GF-D8 (cell line): ENCODE data around the gene GGA2.
"Not testable (repeated sequence)": the region's sequence is repeated elsewhere in the genome, so short reads cannot be mapped to it uniquely, and the experiment has no call there.

Source experiments
- DNase-seq: peaks from one replicate; lab custom pipeline; 2025; lab: John Stamatoyannopoulos, UW

The GGA2 gene

DNA sequence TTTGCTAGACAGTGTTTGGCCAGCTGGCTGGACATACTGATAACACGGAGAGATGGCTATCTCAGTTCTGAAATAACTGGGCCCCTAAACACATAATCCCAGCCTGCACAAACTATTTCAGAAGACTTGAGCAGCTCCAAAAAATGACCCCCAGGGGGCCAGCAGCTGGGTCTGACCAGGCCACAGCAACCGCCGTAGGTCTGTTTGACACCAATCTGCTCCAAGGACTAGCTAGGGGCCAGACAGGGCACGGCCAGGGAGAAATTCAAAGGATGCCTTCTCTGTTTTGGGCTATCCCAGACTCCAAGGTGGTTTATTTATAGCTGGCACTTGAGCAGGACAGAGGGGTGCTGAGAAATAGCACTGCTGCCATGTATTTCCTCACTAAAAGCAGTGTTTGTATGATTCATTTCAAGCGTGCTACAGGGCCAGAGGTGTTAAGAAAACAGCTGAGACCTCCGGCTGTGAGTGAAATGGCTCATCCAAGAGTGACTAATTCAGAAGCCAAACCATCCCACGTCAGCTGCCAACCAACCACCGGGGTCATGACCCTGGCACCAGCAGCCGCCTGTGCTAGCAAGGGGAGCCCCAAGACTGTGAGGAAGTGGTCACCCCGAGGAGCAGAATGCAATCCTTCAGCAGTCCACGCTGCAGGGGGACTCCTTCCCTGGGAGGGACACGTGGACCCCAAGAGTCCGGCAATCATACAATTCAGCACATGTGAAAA is 5.7 kb downstream of the GGA2 start:
- peak; percentile 56 for DNase-seq

DNA sequence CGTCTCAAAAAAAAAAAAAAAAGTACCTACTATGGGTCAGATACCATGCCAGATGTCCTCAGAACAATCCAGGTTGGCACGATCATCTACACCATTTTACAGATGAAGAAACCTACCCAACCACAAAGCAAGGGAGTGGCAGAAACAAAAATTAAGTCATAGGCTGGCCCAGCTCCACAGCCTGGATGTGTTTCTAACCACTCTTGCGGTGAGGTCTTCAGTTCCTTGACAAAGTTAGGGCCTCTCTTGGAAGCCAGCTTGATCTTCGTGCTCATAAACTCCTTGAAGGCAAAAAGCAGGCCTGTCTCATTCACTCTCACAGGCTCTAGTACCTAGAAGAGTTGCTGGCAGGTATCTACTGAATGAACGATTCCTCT is 6.2 kb downstream of the GGA2 start:
- peak; percentile 74 for DNase-seq

DNA sequence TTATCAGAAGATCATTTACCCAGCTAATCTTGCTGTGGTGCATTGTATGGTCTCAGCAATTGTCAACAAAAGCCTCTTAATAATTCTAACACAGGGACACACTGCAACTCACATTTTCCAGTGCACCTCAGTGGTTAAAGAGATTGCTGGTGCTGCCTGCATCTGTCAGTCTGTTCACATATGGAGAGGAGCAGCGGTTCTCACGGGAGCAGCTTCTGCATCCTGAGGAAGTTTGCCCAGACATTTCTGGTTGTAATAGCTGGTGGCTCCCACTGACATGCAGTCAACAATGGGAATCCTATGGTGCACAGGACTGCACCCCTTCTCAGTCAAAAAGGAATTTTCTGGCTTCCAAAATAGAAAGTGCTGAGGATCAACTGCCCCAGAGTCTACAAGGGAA is 7.8 kb downstream of the GGA2 start:
- no peak for DNase-seq

DNA sequence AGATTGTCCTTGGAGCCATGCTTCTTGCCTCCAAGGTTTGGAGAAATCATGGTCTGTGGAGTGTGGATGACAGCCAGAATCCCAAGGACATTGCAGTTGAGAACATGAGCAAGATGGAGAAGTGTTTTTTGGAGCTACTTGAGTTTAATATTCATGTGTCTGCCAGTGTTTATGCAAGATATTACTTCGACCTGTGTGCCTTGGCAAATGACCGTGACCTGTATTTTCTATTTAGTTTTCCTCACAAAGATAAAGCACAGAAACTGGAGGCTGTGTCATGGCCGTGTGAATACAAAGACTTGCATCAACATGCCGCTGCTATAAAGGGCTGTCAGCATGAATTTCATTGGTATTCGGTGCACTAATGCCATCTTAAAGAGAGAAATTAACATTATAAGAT is 9.0 kb downstream of the GGA2 start:
- DNase-seq: no peak

DNA sequence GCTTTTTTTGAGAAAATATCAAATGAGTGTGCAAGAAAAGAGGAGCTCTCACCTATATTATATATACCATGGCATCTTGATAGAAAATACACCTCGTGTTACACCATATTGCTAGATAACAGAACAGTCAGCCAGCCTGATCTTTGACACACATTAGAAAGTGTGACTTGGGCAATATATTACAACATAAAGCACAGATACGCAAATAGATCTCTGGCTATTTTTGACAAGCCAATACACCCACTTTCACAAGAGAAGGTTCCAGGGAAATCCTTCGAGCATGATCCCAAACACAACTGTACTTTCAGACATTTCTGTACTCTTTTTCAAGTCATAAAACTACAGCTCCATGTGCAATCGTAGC is 9.4 kb downstream of the GGA2 start:
- no peak for DNase-seq

DNA sequence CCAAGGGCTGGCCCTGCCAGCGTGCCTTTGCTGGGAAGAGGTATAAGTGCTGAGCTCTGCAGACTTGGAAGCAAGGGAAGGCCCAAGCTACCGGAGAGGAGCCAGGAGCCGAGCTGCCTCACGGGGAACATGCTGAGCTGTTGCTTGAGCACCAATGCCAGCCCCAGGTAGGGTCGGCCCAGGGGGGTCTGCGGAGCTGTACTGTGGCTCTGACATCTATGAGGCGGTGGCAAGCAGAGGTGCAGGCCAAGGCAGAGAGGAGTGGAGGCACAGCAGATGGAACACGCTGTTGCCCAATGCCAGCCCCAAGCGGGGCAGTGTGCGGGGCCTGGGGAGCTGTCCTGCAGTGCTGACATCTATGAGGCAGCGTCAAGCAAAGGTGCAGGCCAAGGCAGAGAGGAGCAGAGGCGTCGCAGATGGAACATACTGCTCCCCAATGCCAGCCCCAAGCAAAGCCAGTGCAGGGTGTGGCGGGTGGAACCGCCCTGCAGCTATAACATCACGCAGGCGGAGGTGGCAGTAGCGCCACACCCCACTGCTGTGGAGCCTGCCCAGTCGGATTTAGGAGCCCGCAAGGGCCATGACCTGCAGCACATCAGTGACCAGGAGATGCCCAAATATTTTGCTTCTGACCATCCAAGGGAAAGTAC is 10.0 kb downstream of the GGA2 start:
- no peak for DNase-seq

DNA sequence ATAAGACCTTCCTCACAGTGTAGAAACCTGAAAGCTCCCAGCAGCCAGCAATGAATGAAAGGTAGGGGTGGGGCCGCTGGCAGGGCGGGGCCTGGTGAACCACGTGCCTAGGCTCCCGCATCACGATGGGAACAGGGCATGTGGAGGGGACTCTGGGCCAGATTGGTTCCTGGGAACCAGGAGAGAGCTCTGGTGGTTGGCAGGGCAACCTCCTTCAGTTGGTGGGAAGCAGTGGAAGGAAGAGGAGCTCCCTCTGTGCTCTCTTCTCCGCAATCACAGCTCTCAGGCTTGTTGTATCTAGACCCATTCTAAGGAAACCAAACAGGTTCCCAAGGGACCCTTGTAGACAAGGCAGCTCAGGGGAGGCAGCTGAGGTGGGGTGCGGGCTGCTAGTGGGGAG is 10.5 kb downstream of the GGA2 start:
- no peak for DNase-seq

DNA sequence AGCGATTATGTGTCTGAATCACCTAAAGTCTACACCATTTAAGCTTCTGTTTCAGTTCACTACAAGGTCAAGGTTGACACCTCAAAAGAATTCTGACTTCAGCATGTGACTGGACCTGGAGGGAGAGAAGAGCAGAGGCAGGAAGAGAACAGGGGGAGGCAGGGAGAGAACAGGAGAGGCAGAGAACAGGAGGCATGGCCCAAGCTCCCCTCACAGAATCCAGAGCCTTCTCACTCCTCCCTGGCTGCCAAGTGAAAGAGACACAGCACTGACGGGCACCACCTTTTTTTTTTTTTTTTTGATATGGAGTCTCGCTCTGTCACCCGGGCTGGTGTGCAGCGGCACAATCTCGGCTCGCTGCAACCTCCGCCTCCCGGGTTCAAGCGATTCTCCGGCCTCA is 11.4 kb downstream of the GGA2 start:
- DNase-seq: no peak

DNA sequence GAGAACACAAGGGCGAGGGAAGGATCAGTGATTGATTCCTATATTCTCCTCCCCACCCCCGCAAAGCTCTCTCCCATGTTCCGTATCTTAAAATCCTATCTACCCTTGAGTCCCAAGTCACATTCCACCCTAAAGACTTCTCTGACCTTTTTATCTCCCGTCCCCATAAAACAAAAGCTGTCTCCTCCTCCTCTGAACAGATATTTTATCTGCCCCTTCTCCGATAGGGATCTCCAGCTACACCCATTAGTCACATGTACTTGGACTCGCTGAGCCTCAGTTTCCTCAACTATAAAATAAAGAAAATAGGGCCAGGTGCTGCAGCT is 12.8 kb downstream of the GGA2 start:
- DNase-seq: no peak

DNA sequence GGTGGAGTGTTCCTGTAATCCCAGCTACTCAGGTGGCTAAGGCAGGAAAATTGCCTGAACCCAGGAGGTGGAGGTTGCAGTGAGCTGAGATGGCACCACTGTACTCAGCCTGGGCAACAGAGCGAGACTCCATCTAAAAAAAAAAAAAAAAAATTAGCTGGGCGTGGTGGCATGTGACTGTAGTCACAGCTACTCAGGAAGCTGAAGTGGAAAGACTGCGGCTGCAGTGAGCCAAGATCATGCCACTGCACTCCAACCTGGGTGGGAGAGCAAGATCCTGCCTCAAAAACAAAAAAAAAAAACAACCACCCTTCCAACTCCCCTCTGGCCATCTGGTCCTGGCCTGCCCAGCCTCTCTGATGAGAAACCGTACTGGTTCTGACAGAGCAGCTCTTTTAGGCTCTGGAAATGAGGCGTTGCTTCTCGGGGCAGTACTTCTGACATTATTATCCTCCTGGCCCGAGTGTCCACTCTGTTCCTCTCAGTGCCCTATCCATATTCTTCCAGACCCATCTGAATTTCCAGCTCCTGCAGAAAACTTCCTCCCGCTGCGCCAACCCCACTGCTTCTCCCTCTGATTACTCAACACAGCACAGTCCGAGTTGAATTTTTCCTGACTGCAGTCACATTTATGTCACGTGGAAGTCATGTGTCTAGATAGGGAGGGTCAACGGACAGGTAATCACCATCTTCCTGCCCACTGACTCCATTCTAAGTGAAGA is 13.3 kb downstream of the GGA2 start:
- DNase-seq: no peak

DNA sequence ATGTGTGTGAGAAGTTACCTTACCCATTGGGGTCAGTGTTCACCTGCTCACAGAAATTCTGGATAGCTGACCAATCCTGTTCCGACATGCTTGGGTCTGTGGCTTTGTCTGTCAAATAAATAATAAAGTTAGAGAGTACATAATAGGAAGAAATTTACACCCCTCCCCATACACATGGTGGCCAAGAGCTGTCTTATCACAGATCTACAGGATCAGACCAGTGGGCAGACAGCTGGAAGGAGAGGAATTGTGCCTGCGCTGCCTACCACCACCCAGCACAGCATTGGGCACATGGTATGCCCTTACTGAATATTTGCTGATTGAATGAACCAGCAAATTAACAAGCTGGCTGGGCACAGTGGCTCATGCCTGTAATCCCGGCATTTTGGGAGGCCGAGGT is 14.6 kb downstream of the GGA2 start:
- no peak for DNase-seq

DNA sequence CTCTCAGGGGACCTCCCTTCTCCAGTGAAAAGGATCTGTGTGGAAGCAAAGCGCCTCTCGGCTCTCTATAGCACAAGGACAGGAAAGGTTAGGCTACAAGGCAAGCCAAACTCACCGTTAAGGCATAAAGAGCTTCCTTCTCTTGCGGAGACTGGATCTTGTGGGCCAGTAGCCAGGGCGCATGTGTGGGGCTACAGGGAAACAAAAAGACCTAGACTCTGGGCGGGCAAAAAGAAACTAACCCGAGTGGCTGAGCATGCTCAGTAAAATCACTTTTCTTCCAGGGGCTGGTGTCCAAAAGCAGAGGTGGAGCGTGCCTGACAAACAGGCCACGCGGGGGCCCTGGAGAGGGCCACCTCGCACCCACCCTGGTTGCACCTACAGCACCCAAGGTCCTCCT is 16.1 kb downstream of the GGA2 start:
- DNase-seq: no peak

DNA sequence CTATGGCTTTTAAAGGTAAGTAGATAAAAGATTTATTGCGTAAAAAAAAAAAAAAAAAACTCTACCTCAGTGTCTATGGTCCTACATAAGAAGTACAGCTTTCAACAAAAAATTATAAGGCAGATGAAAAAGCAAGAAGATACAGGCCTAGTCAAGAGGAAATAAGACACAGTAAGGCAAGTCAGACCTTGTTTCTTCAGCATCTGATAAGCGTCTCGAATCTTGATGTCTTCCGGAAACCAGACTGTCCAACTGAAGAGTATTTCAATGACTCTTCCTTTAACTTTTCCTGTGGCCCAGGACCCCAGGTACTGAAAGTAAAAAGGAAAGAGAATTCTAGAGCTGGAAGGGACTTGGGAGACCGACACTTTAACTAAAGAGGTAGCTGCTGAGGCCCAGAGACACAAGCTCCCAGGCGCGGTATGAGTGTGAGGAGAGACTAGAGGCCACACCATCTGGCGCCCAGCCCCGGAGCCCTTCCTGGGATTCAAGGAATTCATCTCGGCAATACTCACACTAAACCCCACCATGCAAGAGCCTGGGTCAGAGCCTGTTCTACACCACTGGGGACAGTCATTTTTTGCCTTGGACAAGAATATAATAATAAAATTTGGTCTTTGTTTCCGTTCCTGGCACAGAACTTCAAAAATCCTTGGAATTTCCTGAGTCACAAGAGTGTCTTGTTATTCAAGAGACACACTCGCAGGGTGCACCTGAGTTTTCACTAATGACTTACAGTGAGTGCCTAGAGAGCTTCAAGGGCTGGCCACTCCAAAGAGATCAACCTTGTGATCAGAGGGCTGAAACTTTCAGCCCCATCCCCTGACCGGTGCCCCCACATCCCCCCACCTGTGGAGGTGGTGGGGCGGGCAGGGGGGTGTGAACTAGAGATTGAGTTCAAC is 18.6 kb downstream of the GGA2 start:
- no peak for DNase-seq

DNA sequence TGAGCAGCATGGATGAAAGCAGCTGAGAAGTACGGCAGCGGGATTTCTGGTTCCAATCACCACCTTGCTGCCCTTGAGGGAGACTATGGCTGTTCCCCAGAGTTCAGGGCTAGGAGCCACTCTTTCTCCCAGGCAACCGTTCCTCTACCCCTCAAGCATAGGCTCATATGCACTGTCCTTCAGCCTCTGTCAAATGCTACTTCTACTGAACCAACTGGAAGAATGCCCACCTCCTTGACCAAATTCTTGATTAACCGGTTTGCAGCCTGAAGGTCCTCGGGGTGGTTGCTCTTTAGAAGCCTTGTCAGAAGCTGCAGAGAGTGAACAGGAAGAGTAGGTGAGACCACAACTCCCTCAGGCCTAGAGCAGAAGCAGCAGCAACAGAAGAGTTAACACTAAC is 23.8 kb downstream of the GGA2 start:
- DNase-seq: no peak

DNA sequence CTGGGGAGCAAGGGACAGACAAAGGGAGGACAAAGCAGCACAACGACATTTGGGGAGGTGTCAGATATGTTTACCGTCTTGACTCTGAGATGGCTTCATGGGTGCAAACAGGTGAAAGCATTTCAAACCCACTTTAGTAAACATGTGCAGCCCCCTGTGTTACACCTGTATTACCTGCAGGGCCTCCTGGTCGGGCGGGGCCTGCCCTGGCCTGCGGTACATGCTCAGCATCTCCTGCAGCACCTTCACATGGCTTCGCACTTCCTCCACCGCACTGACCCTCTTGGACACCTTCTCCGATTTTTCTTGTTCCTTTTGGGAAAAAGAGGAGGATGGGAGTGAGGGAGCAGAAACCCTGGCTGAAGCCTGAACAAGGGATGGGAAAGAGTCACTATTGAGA is 24.5 kb downstream of the GGA2 start:
- DNase-seq: no peak

DNA sequence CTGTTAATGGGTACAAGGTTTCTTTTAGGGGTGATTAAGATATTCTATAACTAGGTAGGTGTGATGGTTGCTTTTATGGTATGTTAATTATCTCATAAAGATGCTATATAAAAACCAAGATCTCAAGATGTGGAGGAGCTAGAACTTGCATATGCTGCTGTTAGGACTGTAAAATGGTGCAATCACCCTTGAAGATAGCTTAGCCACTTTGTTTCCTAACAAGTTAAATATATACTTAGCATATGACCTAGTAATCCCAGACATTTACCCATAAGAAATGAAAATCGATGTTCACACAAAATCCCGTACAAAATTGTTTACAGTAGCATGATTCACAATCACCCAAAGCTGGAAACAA is 25.1 kb downstream of the GGA2 start:
- no peak for DNase-seq

DNA sequence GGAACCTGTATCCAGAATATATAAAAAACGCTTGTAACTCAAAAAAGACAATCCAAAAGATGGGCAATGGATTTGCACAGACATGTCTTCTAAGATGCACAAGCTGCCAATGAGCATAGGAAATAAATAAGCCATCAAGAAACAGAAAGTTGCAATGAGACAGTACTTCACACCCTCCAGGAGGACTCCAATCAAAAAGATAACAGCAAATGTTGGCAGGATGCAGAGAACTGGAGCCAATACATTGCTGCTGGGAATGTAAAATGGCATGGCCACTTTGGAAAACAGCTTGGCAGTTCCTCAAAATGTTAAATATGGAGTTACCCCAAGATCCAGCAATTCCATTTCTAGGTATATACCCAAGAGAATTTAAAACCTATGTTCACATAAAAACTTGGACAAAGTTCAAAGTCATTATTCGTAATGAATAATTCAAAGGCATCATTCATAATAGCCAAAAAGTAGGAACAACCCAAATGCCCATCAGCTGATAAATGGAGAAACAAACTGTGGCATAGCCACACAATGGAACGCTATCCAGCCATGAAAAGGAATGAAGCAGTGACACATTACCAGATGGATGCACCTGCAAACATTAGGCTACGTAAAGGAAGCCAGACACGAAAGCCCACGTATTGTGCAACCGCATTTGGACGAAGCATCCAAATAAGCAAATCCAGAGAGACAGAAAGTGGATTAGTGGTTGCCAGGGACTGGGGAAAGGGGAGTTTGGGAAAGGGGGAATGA is 25.6 kb downstream of the GGA2 start:
- DNase-seq: no peak

DNA sequence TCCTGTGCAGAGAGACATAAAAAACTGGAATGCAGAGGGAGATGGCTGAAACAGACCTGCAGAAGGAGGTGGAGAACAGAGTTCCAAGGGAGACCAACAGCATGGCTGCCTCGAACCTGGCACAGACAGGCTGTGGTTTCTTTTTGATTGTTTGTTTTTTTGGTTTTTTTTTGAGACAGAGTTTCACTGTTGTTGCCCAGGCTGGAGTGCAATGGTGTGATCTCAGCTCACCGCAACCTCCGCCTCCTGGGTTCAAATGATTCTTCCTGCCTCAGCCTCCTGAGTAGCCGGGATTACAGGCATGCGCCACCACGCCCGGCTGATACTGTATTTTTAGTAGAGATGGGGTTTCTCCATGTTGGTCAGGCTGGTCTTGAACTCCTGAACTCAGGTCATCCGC is 26.8 kb downstream of the GGA2 start:
- DNase-seq: not testable (repeated sequence)

DNA sequence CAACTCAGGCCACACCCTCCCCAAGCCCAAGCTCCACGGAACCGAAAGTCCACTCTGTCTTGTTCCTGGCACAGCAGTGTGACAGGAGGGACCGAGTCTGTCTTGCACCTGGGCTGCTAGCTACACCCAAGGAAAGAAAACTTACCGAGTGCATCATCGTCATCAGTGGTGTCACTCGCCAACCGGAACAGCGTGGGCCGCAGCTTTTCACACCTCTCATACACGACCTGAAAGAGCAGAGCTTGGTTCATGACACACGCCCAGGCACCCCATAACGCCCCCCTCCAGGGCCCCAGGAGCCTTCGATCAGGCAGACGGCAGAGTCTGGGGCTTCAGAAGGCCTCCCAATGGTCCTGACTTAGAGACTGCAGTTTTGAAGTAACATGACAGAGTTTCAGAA is 27.5 kb downstream of the GGA2 start:
- no peak for DNase-seq

DNA sequence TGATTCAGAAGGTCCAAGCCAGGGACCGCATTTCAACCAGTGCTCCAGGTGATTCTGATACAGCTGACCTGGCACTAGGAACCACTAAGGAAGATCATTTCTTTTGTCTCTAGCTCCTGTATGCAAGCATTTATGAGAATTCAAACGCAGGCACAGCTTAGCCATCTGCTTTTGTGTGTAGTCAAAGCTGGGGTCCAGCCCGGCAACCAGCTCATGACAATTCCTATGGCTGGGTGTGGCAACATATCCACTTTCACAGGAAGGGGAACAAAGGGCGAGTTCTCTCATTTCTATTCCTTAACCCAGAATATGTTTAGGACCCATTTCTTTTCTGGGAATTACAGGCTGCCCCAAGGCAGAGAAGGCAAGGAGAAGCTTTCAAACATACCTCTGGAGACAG is 30.0 kb downstream of the GGA2 start:
- no peak for DNase-seq

DNA sequence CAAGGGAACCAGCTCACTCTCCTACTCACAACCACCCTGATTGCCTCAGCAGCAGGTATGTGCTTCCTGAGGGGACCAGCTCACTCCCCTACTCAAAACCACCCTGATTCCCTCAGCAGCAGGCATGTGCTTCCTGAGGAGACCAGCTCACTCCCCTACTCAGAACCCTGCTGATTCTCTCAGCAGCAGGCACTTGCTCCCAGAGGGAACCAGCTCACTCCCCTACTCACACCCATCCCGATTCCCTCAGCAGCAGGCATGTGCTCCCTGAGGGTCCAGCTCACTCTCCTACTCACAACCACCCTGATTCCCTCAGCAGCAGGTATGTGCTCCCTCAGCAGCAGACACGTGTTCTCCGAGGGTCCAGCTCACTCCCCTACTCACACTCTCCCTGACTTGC is 31.2 kb downstream of the GGA2 start:
- DNase-seq: no peak

DNA sequence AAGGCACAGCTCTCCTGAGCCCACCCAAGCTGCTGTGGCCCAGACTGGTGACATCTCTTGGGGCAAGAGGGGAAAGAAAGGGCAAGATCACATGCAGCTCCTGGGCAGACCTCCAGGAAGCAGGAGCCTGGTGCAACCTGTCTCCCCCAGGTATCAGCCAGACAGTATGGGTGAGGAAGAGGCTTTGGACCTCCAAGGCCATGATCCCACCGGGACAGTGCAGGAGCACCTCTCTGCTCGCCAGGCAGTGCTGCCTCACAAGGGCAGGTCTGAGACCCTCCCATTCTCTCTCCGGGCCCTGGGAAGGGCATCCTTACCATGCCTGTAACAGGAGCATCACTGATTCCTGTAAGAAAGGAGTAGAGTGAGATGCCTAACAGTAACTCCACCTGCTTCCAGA is 31.7 kb downstream of the GGA2 start:
- no peak for DNase-seq
